Embryonic facial prominence (tissue), 1 donor: ENCODE data around the gene CCDC149.

Source experiments
- DNase-seq: peaks from one replicate; pipeline ENCODE4 v3.0.0-alpha.2; 2016; ENCODE audit errors: extremely low spot score

The CCDC149 gene

DNA sequence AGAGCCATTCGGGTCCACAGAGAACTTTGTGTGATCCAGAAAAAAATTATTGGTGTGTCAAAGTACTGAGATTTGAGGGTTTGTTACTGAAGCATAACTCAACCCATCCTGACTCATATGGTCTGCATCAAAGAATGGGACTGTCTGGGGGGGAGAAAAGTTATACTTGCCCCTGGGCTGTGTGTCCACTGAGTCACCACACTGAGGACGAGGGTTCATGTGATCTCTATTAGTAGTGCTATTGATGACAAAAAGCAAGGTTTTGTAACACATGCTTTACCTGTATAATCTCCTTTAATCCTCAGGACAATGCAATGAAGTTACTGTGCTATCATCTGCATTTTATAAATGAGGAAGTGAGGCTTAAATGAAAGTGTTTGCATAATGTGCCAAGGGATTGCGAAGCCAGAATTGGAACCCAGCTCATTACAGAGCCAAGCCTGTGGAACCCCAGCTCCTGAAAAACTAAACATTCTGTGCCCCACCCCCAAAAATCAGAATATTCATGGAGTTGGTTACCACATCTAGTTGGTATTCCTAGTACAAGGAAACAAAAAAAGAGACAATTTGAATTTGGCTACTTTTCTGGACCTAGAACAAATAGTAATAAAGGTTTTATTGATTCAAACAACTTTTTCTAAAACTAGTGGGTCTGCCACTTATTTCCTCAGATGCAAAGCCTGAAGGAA lies 31.2 kb downstream of the CCDC149 start:
- DNase-seq: no peak

DNA sequence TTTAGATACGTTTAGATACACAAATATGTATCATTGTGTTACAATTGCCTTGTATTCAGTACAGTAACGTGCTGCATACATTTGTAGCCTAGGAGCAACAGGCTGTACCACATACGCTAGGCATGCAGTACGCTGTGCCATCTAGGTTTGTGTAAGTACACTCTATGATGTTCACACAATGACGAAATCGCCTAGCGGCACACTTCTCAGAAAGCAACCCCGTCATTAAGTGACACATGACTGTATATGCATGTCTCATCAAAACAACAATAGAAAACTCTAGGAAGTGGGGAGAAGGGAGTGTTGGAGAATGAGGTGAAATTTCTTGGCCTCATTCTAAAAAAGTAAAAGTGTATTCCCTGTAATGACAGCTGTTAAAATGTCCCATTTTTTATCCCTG lies 32.7 kb downstream of the CCDC149 start:
- DNase-seq: no peak

DNA sequence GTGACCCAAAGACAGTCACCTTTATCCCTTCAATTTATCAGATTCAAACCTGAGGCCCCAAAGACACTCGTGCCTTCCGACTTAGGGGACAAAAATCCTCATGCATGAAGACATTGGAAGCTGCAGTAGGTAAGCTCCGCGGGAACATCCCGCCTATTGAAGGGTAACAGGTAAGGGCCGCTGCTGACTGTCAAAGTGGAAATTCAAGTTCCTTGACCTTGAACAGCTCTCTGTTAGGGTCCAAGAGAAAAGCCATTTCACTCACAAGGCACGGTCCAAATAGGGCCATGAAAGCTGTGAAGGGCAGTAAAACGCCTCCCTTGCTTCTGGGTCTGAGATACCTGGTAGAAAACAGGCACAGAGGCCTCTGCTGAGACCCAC lies 34.2 kb downstream of the CCDC149 start:
- no peak for DNase-seq

GRCh38 chr4:24877868-24878635 lies 34.8 kb downstream of the CCDC149 start:
- DNase-seq: no peak

DNA sequence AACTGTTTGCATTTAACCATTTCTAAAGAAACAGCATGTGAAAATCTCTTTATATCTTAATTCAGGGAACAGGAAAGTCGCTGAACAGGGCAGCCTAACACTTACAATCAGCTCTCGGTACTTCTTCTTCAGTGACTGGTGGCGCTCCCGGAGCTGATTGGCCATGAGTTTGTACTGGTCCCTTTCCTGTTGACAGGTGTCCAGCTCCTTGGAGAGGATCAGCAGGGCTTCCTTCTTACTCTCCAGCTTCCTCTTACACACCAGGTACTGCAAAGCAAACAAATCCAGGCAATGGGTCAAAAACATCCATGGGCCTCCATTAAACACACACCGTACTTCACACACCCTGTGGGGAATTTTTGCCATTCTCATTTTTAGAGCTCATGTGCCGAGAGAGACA lies 36.4 kb downstream of the CCDC149 start:
- DNase-seq: no peak

- no peak for DNase-seq
These were observed 40.1 kb downstream of the CCDC149 start for GRCh38 chr4:24872720-24873119.

DNA sequence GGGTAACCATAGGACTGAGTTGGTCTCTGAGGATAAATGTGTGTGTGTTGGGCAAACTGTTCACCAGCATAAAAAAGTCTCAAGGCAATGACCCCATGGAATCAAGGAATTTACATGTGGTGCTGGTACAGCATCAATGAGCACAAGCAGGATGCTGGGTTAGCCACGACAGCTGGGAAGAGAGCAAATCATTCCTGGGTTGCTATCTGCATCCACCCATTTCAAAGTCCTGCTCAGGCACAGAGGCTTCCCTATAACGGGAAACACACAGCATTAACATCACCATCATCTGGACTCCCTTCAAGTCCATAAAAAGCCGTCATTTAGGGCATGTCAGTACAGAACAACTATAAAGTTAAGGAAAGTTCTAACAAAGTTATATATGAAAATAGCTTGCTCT lies 41.6 kb downstream of the CCDC149 start:
- no peak for DNase-seq

- no peak for DNase-seq
These were observed 45.0 kb downstream of the CCDC149 start for GRCh38 chr4:24867766-24868296.

DNA sequence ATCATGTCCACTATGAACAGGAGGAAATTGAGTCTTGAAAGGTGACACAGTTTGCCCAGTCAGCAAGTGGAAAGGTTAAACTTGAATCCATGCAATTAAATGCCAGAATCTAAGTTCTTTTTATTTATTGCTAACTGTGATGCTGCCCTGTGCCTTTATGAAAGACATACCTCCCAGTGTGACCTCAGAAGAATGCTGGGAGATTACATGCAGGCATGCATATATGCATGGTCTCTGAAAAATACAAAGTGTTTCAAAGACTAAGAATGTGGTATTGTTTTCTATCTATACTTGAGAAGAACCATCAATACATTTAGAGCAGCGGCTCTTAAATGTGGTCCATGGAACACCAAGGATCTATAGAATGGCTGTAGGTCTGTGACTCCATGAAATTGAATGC lies 45.6 kb downstream of the CCDC149 start:
- DNase-seq: no peak

GRCh38 chr4:24865401-24865800 lies 47.4 kb downstream of the CCDC149 start:
- DNase-seq: no peak

- no peak for DNase-seq
These were observed 49.0 kb downstream of the CCDC149 start for GRCh38 chr4:24863799-24864198.

DNA sequence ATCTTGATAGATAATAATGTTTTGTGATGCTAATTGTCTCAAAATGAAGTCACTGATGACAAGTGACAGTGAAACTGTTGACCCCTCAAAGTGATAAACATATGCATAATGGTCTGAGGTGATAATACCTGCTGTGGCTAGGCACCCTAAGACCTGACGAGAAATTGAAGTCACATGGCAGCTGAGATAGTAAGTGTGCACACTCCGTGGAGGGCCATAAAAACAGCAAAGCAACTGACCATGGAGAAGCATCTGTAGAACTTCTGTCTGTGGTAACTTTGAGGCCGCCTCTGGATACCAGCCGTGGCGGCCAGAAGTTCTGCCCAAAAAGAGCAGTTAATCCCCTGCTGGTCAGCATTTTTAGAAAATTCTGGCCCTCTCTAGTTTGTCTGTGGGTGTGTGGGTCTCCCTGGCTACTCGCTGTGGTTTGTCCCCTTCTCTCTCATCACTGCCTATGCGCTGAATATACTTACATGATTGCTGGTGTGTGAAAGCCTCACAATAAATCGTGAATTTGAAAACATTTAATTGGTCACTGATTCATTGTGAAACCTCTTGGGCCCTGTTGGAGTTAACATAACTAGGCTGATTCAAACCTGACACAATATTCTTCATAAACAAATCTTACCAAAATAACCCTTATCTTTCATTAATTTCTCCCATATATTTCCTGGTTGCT lies 50.6 kb downstream of the CCDC149 start:
- no peak for DNase-seq

DNA sequence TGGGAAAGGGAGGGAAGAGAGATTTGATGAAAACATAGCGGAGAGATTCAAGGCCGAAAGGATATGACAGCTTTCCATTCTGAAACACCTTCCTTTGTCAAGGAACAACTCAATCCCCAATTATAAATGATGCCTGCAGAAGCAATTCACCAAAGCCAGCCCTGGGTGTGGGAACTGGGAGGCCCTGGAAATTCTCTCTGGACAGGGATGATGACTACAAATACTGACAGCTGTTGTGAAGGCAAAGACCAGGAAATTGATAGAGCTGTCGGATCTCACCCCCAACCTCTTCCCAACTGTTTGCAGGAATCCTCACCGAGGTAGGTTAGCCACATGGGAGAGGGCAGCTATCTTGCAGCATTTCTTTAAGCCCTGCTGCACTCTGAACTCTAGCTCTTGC lies 54.3 kb downstream of the CCDC149 start:
- no peak for DNase-seq

GRCh38 chr4:24858026-24858425 lies 54.8 kb downstream of the CCDC149 start:
- no peak for DNase-seq

DNA sequence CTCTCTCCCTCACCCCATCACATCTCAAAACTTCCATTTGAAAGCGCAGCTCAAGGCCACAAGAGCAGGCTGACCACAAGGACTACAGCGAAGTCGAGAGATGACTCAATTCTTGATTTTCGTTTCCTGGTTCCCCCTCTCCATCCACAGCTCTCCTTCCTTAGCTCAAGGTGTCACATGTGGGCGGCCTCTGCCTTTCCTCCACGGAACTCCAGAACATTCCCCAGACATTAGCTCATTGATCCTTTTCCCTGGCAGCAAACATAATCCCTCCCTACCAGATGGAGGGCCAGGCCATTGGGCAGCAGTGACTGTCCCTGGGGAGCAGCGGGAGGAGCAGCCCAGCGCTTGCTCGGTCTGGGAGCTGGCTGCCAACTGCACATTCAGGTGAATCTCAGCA lies 56.3 kb downstream of the CCDC149 start:
- no peak for DNase-seq

DNA sequence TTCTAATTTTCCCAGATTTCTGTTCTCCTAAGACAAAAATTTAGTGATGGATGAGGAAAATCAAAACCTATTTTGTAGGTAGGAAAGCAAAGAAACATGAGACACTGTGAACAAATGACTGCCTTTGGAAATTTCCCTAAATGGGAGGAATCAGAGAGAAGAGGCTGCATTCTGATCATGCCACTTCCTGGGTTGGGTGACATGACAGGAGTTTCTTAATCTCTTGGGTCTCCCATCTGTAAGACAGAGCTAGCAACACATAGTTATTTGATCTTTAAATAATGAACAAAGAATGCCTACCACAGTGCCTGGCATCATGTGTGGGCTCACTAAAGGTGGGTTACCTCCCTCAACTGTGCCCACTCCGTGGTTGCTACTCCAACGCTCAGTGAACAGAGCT lies 57.1 kb downstream of the CCDC149 start:
- no peak for DNase-seq

GRCh38 chr4:24853142-24853541 lies 59.7 kb downstream of the CCDC149 start:
- DNase-seq: no peak

DNA sequence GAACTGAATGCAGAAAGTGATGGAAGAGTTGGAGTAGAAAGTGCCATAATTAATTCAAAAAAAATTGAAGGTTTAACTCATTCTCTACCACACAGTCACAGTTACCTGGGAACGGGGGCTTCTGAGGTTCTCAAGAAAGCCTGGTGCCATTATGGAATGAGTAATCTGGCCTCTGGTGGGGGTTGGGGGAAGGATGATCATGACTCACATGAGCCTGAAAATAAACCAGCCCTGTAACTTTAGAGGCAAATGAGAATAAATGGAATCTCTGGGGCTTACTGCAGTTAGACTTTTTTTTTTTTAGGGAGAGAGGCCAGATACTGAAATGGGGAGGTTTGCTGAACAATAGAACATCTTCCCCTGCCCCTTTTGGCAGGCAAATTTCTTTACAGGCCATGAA lies 62.2 kb downstream of the CCDC149 start:
- no peak for DNase-seq

GRCh38 chr4:24849756-24850155 lies 63.1 kb downstream of the CCDC149 start:
- no peak for DNase-seq

DNA sequence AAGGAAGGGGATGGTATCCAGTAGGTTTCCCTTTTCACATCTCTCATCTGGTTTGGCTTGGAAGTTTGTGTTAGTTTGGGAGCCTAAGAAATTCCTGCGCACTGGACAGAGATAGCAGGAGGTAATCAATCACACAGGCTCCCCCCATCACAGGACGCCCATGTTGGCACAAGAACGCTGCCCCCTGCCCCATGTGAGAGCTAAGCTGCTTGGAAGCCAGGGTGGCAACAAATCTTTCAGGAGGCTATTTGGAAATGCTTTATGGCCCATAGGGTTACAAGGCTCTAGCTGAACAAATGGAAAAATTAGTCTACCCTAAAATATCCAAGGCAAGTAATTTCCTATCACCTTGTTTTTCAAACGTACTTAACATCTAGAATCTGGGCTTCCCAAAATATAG lies 63.5 kb downstream of the CCDC149 start:
- no peak for DNase-seq

DNA sequence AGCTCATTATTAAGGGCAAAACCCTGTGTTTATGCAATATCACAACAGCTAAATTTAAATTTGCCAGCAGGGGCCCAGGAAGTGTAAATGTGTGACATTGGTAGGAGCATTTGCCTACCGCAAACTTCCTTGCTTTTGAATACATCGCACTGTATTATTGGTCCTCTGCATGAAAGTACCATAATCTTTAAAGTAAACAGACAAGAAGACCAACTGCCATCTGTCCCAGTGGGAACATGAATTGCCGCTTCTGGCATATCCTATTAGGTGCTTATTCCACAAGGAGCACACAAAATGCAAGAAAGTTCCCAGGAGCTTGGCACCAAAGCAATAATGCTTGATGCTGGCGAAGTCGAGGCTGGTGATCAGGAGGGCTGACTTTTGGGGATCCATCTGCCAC lies 66.1 kb downstream of the CCDC149 start:
- DNase-seq: no peak

DNA sequence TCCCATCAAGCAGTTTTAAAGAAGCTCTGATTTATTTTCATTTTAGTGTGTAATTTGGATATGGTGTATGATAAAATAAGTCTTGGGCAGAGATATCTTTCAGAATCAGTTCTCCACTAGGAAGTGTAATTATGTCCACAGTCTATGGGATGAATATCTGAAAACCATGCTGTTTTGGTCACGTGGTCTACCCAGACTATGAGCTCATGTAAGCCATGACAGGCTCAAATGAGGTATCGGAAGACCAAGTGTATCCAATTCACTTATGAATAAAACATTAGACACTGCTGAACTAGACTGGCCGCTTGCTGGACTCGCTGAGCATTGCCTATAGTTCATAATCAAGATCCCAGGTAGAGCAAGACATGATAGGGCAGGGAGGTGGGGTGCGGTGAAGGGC lies 66.9 kb downstream of the CCDC149 start:
- no peak for DNase-seq

GRCh38 chr4:24845132-24845531 lies 67.7 kb downstream of the CCDC149 start:
- no peak for DNase-seq
